HG02973 (cell line): ENCODE data around the gene DIABLO.

ENCODE experiments used
- ATAC-seq: cut with Tn5 transposase; IDR thresholded peaks from one replicate; pipeline ENCODE4 v1.9.1; 2021; ENCODE audit warnings: moderate library complexity; ENCODE audit not compliant: unreplicated experiment

The DIABLO gene

GRCh38 chr12:122159882-122160281 lies 66.0 kb downstream of the DIABLO start:
- ATAC-seq, result no peak

GRCh38 chr12:122158700-122159285 lies 67.1 kb downstream of the DIABLO start:
- no peak for ATAC-seq
